HepG2 (cell line): ENCODE data around the gene TEAD1. TPM values are rescaled to one million over a fixed set of nuclear protein-coding genes. Genes with fewer than 3 reads are reported as not detected.

Source experiments
- ATAC-seq: fragments of 200-7000 bp; cut with Tn5 transposase; 3 replicates; pipeline ENCODE4 v1.9.1; 2020; ENCODE audit warnings: mild to moderate bottlenecking, moderate library complexity
- BruUV-seq: library from RNA; stranded (reverse); fragments of 400-500 nt; replicated peaks from 2 replicates; lab custom pipeline; 2021; lab: Mats Ljungman, UMichigan
- CTCF ChIA-PET: fragments of 300-600 bp; formaldehyde crosslinking; extraction: SDS; loops from one replicate; lab custom pipeline; 2021; ENCODE audit warnings: low total read pairs, inconsistent platforms, low intra/inter-chr PET ratio; lab: Yijun Ruan, JAX
- POLR2A ChIA-PET: fragments of 350-600 bp; sonication (Branson Sonifier 250); formaldehyde crosslinking; loops from one replicate; lab custom pipeline; 2020; ENCODE audit warnings: antibody characterized with exemption, inconsistent platforms; lab: Yijun Ruan, JAX
- DNase-seq: peaks from one replicate; pipeline ENCODE4 v3.0.0-alpha.2; 2015; ENCODE audit warnings: low spot score
- FAIRE-seq: peaks from 3 replicates; lab custom pipeline; 2011; peaks lifted over from hg19 to GRCh38; lab: Jason Lieb, UNC
- H2AFZ ChIP-seq: one replicate; pipeline ENCODE4 v1.6.1; 2011; ENCODE audit warnings: low read length, inconsistent platforms
- H3K27ac ChIP-seq: fragments of 300-600 bp; 3 replicates; pipeline ENCODE4 v1.8.0; 2011; ENCODE audit warnings: mixed run types, mild to moderate bottlenecking, mixed read lengths, low read length, inconsistent platforms; ENCODE audit not compliant: insufficient read depth; ENCODE audit errors: extremely low read length
- H3K27me3 ChIP-seq, 2 experiments: fragments of 200-600 bp in 1 of 2; 2 replicates in 1 of 2; 3 replicates in 1 of 2; pipeline versions ENCODE4 v1.6.0 to v1.8.0; 2011; ENCODE audit warnings: low read length in 2 of 2, mild to moderate bottlenecking in 2 of 2, moderate library complexity in 2 of 2, inconsistent platforms in 1 of 2; ENCODE audit not compliant: insufficient read depth in 2 of 2, control insufficient read depth in 1 of 2
- H3K36me3 ChIP-seq, 2 experiments: fragments of 200-600 bp in 1 of 2; replicated peaks in 1 of 2; 2 replicates in 1 of 2; 3 replicates in 1 of 2; pipeline versions ENCODE4 v1.5.1 to v1.8.0; 2011; ENCODE audit warnings: low read length in 2 of 2, inconsistent platforms in 1 of 2; ENCODE audit not compliant: insufficient read depth in 2 of 2, control insufficient read depth in 1 of 2
- H3K4me1 ChIP-seq: 2 replicates; pipeline ENCODE4 v1.5.1; 2012; ENCODE audit warnings: low read length, inconsistent platforms; ENCODE audit not compliant: insufficient read depth
- H3K4me2 ChIP-seq: 2 replicates; pipeline ENCODE4 v1.6.0; 2011; ENCODE audit warnings: low read depth, low read length, inconsistent platforms
- H3K4me3 ChIP-seq, 3 experiments: fragments of 200-600 bp in 1 of 3; sonication (generic), shearing (Covaris generic) in 1 of 3; replicated peaks in 1 of 3; 2 replicates each; pipeline ENCODE4 v1.5.1; 2011 to 2016; ENCODE audit warnings: low read length in 3 of 3, inconsistent platforms in 2 of 3, low read depth in 2 of 3, mild to moderate bottlenecking in 2 of 3, control low read depth in 1 of 3, mixed read lengths in 1 of 3; ENCODE audit not compliant: insufficient read depth in 1 of 3
- H3K79me2 ChIP-seq: one replicate; pipeline ENCODE4 v1.6.1; 2011; ENCODE audit warnings: low read length, inconsistent platforms; ENCODE audit not compliant: insufficient read depth
- H3K9ac ChIP-seq: 2 replicates; pipeline ENCODE4 v1.6.0; 2011; ENCODE audit warnings: mild to moderate bottlenecking, low read depth, low read length, inconsistent platforms; ENCODE audit not compliant: insufficient read depth
- H3K9me3 ChIP-seq: 2 replicates; pipeline ENCODE4 v1.5.1; 2012; ENCODE audit warnings: mild to moderate bottlenecking, low read length
- H4K20me1 ChIP-seq: 2 replicates; pipeline ENCODE4 v1.6.0; 2011; ENCODE audit warnings: inconsistent platforms, mild to moderate bottlenecking, low read length, moderate library complexity; ENCODE audit not compliant: insufficient read depth
- CHCHD3 ChIP-seq: sonication (generic); formaldehyde crosslinking; IDR thresholded peaks from 2 replicates; pipeline ENCODE4 v1.8.0; 2022; ENCODE audit warnings: mild to moderate bottlenecking, missing genetic modification reagents, moderate library complexity
- DNMT3B ChIP-seq: conservative IDR thresholded peaks from 2 replicates; pipeline ENCODE4 v1.6.1; 2016; ENCODE audit warnings: missing biosample characterization, control low read depth
- ETV5 ChIP-seq: IDR thresholded peaks from 2 replicates; pipeline ENCODE4 v1.6.1; 2018; ENCODE audit warnings: missing biosample characterization, missing genetic modification reagents, inconsistent platforms, borderline replicate concordance
- HDAC1 ChIP-seq: sonication (generic); formaldehyde crosslinking; IDR thresholded peaks from 2 replicates; pipeline ENCODE4 v1.5.1; 2020; ENCODE audit warnings: mild to moderate bottlenecking, missing genetic modification reagents
- MEF2D ChIP-seq: sonication (generic); formaldehyde crosslinking; IDR thresholded peaks from 2 replicates; pipeline ENCODE4 v1.5.1; 2020; ENCODE audit warnings: mild to moderate bottlenecking, missing genetic modification reagents
- MIXL1 ChIP-seq: IDR thresholded peaks from 2 replicates; pipeline ENCODE4 v1.6.1; 2016
- NR2F6 ChIP-seq, 2 experiments: IDR thresholded peaks; 2 replicates each; pipeline ENCODE4 v1.6.1; 2016; ENCODE audit warnings: antibody characterized with exemption in 1 of 2, mild to moderate bottlenecking in 1 of 2
- NRL ChIP-seq: sonication (generic); formaldehyde crosslinking; IDR thresholded peaks from 2 replicates; pipeline ENCODE4 v1.5.0; 2020; ENCODE audit warnings: missing genetic modification reagents, mild to moderate bottlenecking, moderate library complexity, borderline replicate concordance
- REL ChIP-seq: sonication (generic); formaldehyde crosslinking; conservative IDR thresholded peaks from 2 replicates; pipeline ENCODE4 v1.8.0; 2022; ENCODE audit warnings: mild to moderate bottlenecking, missing genetic modification reagents, moderate library complexity
- RXRA ChIP-seq: sonication (generic); formaldehyde crosslinking; IDR thresholded peaks from 2 replicates; pipeline ENCODE4 v1.5.1; 2020; ENCODE audit warnings: missing genetic modification reagents
- RXRB ChIP-seq: IDR thresholded peaks from 2 replicates; pipeline ENCODE4 v1.6.1; 2016; ENCODE audit warnings: borderline replicate concordance, missing genetic modification reagents, missing compliant biosample characterization
- SMAD3 ChIP-seq: sonication (generic); formaldehyde crosslinking; IDR thresholded peaks from 2 replicates; pipeline ENCODE4 v1.4.0; 2020; ENCODE audit warnings: missing genetic modification reagents
- SP5 ChIP-seq: IDR thresholded peaks from 2 replicates; pipeline ENCODE4 v1.6.1; 2016; ENCODE audit warnings: low read depth, borderline replicate concordance
- SSRP1 ChIP-seq: IDR thresholded peaks from 2 replicates; pipeline ENCODE4 v1.6.1; 2016; ENCODE audit warnings: control low read depth
- TBP ChIP-seq: sonication (generic); formaldehyde crosslinking; IDR thresholded peaks from 2 replicates; pipeline ENCODE4 v1.5.0; 2020; ENCODE audit warnings: missing genetic modification reagents
- TCF7L2 ChIP-seq: IDR thresholded peaks from 2 replicates; pipeline ENCODE4 v1.6.1; 2011; ENCODE audit warnings: mild to moderate bottlenecking, low read depth, low read length, moderate library complexity
- ZBTB20 ChIP-seq: sonication (generic); formaldehyde crosslinking; IDR thresholded peaks from 2 replicates; pipeline ENCODE4 v1.8.1; 2023; ENCODE audit warnings: missing genetic modification reagents, low read depth, mild to moderate bottlenecking, borderline replicate concordance
- ZNF143 ChIP-seq: sonication (generic); formaldehyde crosslinking; IDR thresholded peaks from 2 replicates; pipeline ENCODE4 v1.4.0; 2020; ENCODE audit warnings: missing genetic modification reagents
- ZNF224 ChIP-seq: sonication (generic); formaldehyde crosslinking; IDR thresholded peaks from 2 replicates; pipeline ENCODE4 v1.5.0; 2020; ENCODE audit warnings: mild to moderate bottlenecking, missing genetic modification reagents
- ZNF251 ChIP-seq: sonication (generic); formaldehyde crosslinking; IDR thresholded peaks from 2 replicates; pipeline ENCODE4 v1.9.0; 2021; ENCODE audit warnings: mild to moderate bottlenecking, missing genetic modification reagents
- ZNF263 ChIP-seq: sonication (generic); formaldehyde crosslinking; IDR thresholded peaks from 2 replicates; pipeline ENCODE4 v1.4.0; 2020; ENCODE audit warnings: missing genetic modification reagents
- ZNF317 ChIP-seq: sonication (generic); formaldehyde crosslinking; IDR thresholded peaks from 2 replicates; pipeline ENCODE4 v1.5.0; 2020; ENCODE audit warnings: mild to moderate bottlenecking, missing genetic modification reagents
- ZNF468 ChIP-seq: sonication (generic); formaldehyde crosslinking; IDR thresholded peaks from 2 replicates; pipeline ENCODE4 v1.8.0; 2022; ENCODE audit warnings: mild to moderate bottlenecking, moderate library complexity, missing genetic modification reagents
- ZNF530 ChIP-seq: sonication (generic); formaldehyde crosslinking; IDR thresholded peaks from 2 replicates; pipeline ENCODE4 v1.5.0; 2020; ENCODE audit warnings: low read depth, mild to moderate bottlenecking, missing genetic modification reagents
- ZNF570 ChIP-seq: sonication (generic); formaldehyde crosslinking; IDR thresholded peaks from 2 replicates; pipeline ENCODE4 v1.4.0; 2020; ENCODE audit warnings: mild to moderate bottlenecking, missing genetic modification reagents, borderline replicate concordance
- ZNF672 ChIP-seq: sonication (generic); formaldehyde crosslinking; IDR thresholded peaks from 2 replicates; pipeline ENCODE4 v1.8.1; 2022; ENCODE audit warnings: missing genetic modification reagents
- ZNF772 ChIP-seq: sonication (generic); formaldehyde crosslinking; IDR thresholded peaks from 2 replicates; pipeline ENCODE4 v1.5.0; 2020; ENCODE audit warnings: mild to moderate bottlenecking, missing genetic modification reagents
- WGBS: methylation state at CpG from one replicate; pipeline ENCODE4 v1.1.6; 2017; ENCODE audit warnings: low lambda C conversion rate; 5-methylcytosine and 5-hydroxymethylcytosine counted together
- in situ Hi-C: cut with HindIII; loops from 2 replicates; pipeline ENCODE4 v1.10.0; 2017; ENCODE audit warnings: low pct_unique_long_range_greater_than_20kb; ENCODE audit not compliant: extremely low pct_ligation_motif_present
- intact Hi-C: fragments of 100-400 bp; cut with micrococcal nuclease; formaldehyde crosslinking; loops from one replicate; pipeline ENCODE4 v1.10.0; 2022; ENCODE audit not compliant: unreplicated experiment
- polyA plus RNA-seq, 8 experiments: library from polyadenylated mRNA; depleted of rRNA in 3 of 8; stranded (reverse) in 7 of 8; unstranded in 1 of 8; fragments of >200 nt; fragmentation: Illumina TruSeq in 4 of 8; extraction: Trizol in 4 of 8; gene quantifications; 2 replicates each; pipeline versions ENCODE4 v1.2.1 to v1.2.3, GENCODE V29; 2011 to 2016; ENCODE audit warnings: low read depth in 4 of 8, missing spikeins in 1 of 8, mixed read lengths in 1 of 8; ENCODE audit not compliant: insufficient read depth in 1 of 8
- total RNA-seq, 5 experiments: library from RNA; depleted of rRNA; stranded (reverse); fragments of >200 nt; fragmentation: Illumina TruSeq; extraction: Trizol; gene quantifications; 2 replicates each; pipeline ENCODE4 v1.2.3, GENCODE V29; 2016; ENCODE audit warnings: low read depth in 1 of 5
- TF ChIP-seq, protein P1 (sequence below): IDR thresholded peaks from 2 replicates; pipeline ENCODE4 v1.6.1; 2016

TEAD1 gene
- total and polyA plus RNA-seq, 2 of the 13 experiments (the other 11 are each of a cell fraction or from before 2014, with no cell fraction given) = 20.1 to 30.5 TPM

DNA sequence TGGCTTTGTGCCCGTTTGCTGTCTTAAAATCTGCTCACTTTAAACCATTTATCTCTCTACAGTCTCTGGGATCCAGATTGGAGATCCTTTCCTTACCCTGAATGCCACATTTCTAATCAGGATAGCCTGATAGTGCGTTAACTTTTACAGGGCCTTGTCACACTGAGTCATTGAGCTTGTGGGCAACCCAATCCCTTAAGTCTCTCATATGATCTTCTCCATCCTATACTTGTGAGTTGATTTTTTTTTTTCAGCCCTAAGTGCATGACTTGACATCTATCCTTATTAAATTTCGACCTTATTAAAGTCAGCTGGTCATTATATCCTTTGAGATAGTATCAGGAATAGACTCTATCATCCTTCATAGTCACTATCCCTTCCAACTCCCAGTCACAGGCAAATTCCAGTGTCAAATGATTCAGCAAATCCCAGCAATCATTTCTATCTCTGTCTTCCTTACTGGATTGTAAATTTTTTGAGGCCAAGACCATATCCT lies 57.7 kb downstream of the TEAD1 start (continued):
- TF ChIP-seq ZNF317 (no peak), SP5 (CRISPR knock-in tag) (no peak), ETV5 (CRISPR knock-in tag) (no peak), ZNF224 (CRISPR knock-in tag) (no peak), TCF7L2 (no peak)

DNA sequence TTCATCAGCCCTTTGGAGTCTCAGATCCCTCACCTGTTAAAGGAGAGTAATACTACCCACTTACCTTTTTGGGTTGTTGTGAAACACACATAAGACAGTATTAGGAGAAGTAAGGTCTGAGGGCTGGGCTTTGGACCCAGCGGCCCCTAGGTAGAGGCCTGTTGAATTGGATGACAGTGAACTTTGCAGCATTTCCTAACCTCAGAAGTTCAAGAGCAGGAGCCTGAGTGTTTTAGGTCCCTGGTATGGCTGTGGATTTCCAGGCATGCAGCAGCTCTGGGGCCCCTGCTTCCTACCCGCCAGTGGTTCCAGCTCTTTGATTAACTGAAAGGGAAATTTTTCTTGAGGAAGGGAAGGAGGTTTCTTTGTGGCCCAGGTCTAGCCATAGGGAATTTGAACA lies 58.9 kb downstream of the TEAD1 start:
- Histone ChIP-seq H2AFZ (no peak overlapping the region), H3K36me3 (no peaks in the 10 kb centered on the region), H3K4me1 (peaks cover 25% of the 10 kb centered on the region), H3K27ac (no peak overlapping the region), H3K9ac (no peak overlapping the region), H3K79me2 (peaks cover 15% of the 10 kb centered on the region), H4K20me1 (peaks cover 27% of the 10 kb centered on the region), H3K4me2 (peak overlapping the region; percentile 55), H3K9me3 (no peaks in the 10 kb centered on the region), H3K4me3 (no peak overlapping the region), H3K27me3 (no peaks in the 10 kb centered on the region)
- no TSS peak for BruUV-seq
- FAIRE-seq (peak; percentile 78), ATAC-seq (peak; percentile 98), DNase-seq (peak; percentile 71)
- WGBS = 0% methylated on average over 2 of the region's 2 CpGs
- intact Hi-C loops (no loop called here), in situ Hi-C loops (no loop called here)
- ChIA-PET CTCF (no interaction called here), POLR2A (no interaction called here)
- TF ChIP-seq DNMT3B (CRISPR knock-in tag) (no peak), ZNF570 (CRISPR knock-in tag) (no peak), RXRA (CRISPR knock-in tag) (peak; percentile 66; the same call in 1 of the 2 replicates), ZNF251 (CRISPR knock-in tag) (no peak), NR2F6 (IDR thresholded peaks at IDR 0.05) (no peak), NR2F6 (CRISPR knock-in tag; IDR thresholded peaks at IDR 0.05) (peak; percentile 57; the same call in 1 of the 2 replicates), REL (CRISPR knock-in tag) (no peak), HDAC1 (CRISPR knock-in tag) (peak; percentile 39; the same call in 1 of the 2 replicates), ZNF672 (CRISPR knock-in tag) (no peak), CHCHD3 (CRISPR knock-in tag) (no peak), SSRP1 (CRISPR knock-in tag) (no peak), RXRB (peak; percentile 71; the same call in 1 of the 2 replicates), ZNF468 (CRISPR knock-in tag) (no peak), ZNF772 (CRISPR knock-in tag) (0 out of 2 replicates have a peak, but pooled peaks have one; percentile 20), TBP (CRISPR knock-in tag) (no peak), ZNF143 (CRISPR knock-in tag) (no peak), MEF2D (CRISPR knock-in tag) (0 out of 2 replicates have a peak, but pooled peaks have one; percentile 36), NRL (CRISPR knock-in tag) (no peak), SMAD3 (CRISPR knock-in tag) (peak; percentile 43; the same call in 1 of the 2 replicates), MIXL1 (0 out of 2 replicates have a peak, but pooled peaks have one; percentile 15), ZNF530 (CRISPR knock-in tag) (no peak), ZNF263 (CRISPR knock-in tag) (no peak), ZBTB20 (CRISPR knock-in tag) (peak; percentile 23; the same call in 1 of the 2 replicates)
- TF ChIP-seq, protein P1, sequence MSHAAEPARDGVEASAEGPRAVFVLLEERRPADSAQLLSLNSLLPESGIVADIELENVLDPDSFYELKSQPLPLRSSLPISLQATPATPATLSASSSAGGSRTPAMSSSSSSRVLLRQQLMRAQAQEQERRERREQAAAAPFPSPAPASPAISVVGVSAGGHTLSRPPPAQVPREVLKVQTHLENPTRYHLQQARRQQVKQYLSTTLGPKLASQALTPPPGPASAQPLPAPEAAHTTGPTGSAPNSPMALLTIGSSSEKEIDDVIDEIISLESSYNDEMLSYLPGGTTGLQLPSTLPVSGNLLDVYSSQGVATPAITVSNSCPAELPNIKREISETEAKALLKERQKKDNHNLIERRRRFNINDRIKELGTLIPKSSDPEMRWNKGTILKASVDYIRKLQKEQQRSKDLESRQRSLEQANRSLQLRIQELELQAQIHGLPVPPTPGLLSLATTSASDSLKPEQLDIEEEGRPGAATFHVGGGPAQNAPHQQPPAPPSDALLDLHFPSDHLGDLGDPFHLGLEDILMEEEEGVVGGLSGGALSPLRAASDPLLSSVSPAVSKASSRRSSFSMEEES = peak; percentile 42; the same call in 1 of the 2 replicates
